WTC11 (cell line): ENCODE data around the gene PRDX6. TPM values are rescaled to one million over a fixed set of nuclear protein-coding genes. Genes with fewer than 3 reads are reported as not detected.

Source experiments
- ATAC-seq: fragments of 200-7000 bp; cut with Tn5 transposase; 2 replicates; pipeline ENCODE4 v1.10.0; 2021; ENCODE audit warnings: mild to moderate bottlenecking, moderate library complexity
- CTCF ChIA-PET: fragments of 300-600 bp; sonication (Branson Sonifier 250); formaldehyde crosslinking; loops from one replicate; lab custom pipeline; 2021; ENCODE audit warnings: antibody characterized with exemption; lab: Charles Lee
- POLR2A ChIA-PET: fragments of 350-600 bp; sonication (Branson Sonifier 250); formaldehyde crosslinking; loops from one replicate; lab custom pipeline; 2021; ENCODE audit warnings: antibody characterized with exemption; lab: Charles Lee
- DNase-seq: peaks from one replicate; pipeline ENCODE4 v3.0.0; 2021; ENCODE audit warnings: low spot score
- H3K27ac Mint-ChIP-seq: 2 replicates; pipeline ENCODE4 v1.8.0; 2021; ENCODE audit warnings: mixed read lengths
- H3K27me3 Mint-ChIP-seq: 2 replicates; pipeline ENCODE4 v1.8.0; 2021; ENCODE audit warnings: low read depth, mild to moderate bottlenecking, moderate library complexity, mixed read lengths
- H3K36me3 Mint-ChIP-seq: 2 replicates; pipeline ENCODE4 v1.8.0; 2021; ENCODE audit warnings: mixed read lengths
- H3K4me1 Mint-ChIP-seq: 2 replicates; pipeline ENCODE4 v1.8.0; 2022; ENCODE audit warnings: mixed read lengths
- H3K4me3 Mint-ChIP-seq: 2 replicates; pipeline ENCODE4 v1.8.0; 2021; ENCODE audit warnings: mild to moderate bottlenecking, moderate library complexity, mixed read lengths
- H3K9me3 Mint-ChIP-seq: 2 replicates; pipeline ENCODE4 v1.8.0; 2021; ENCODE audit warnings: mixed read lengths
- FOXP1 ChIP-seq: sonication (generic); formaldehyde crosslinking; IDR thresholded peaks from 2 replicates; pipeline ENCODE4 v1.8.0; 2022; ENCODE audit warnings: missing genetic modification reagents, mild to moderate bottlenecking, moderate library complexity, borderline replicate concordance
- JUN ChIP-seq: sonication (generic); formaldehyde crosslinking; IDR thresholded peaks from 2 replicates; pipeline ENCODE4 v1.8.0; 2023; ENCODE audit warnings: mild to moderate bottlenecking, missing genetic modification reagents
- KAT7 ChIP-seq: sonication (generic); formaldehyde crosslinking; IDR thresholded peaks from 2 replicates; pipeline ENCODE4 v1.8.1; 2023; ENCODE audit warnings: missing genetic modification reagents, mild to moderate bottlenecking, borderline replicate concordance
- MXD4 ChIP-seq: fragments of 250-450 bp; sonication (Bioruptor Pico); IDR thresholded peaks from 2 replicates; pipeline ENCODE4 v1.8.0; 2021; ENCODE audit warnings: mild to moderate bottlenecking, moderate library complexity, borderline replicate concordance
- NFATC4 ChIP-seq: fragments of 250-450 bp; sonication (Bioruptor Pico); IDR thresholded peaks from 2 replicates; pipeline ENCODE4 v1.9.0; 2021; ENCODE audit warnings: mild to moderate bottlenecking
- NFYB ChIP-seq: sonication (generic); formaldehyde crosslinking; conservative IDR thresholded peaks from 2 replicates; pipeline ENCODE4 v1.8.0; 2022; ENCODE audit warnings: low read depth, missing genetic modification reagents
- ZBTB21 ChIP-seq: sonication (generic); formaldehyde crosslinking; IDR thresholded peaks from 2 replicates; pipeline ENCODE4 v1.8.1; 2023; ENCODE audit warnings: mild to moderate bottlenecking, missing genetic modification reagents, borderline replicate concordance
- ZNF121 ChIP-seq: sonication (generic); formaldehyde crosslinking; IDR thresholded peaks from 2 replicates; pipeline ENCODE4 v1.8.0; 2023; ENCODE audit warnings: missing genetic modification reagents
- ZNF219 ChIP-seq: sonication (generic); formaldehyde crosslinking; IDR thresholded peaks from 2 replicates; pipeline ENCODE4 v1.8.0; 2023; ENCODE audit warnings: missing genetic modification reagents, mild to moderate bottlenecking, borderline replicate concordance
- ZNF423 ChIP-seq: fragments of 250-450 bp; sonication (Bioruptor Pico); IDR thresholded peaks from 2 replicates; pipeline ENCODE4 v2.1.2; 2022; ENCODE audit warnings: mild to moderate bottlenecking, moderate library complexity
- total RNA-seq: library from RNA; stranded (reverse); gene quantifications from 3 replicates; pipeline ENCODE4 v1.2.3, GENCODE V29; 2021
- TF ChIP-seq, protein P1 (sequence below): sonication (generic); formaldehyde crosslinking; IDR thresholded peaks from 2 replicates; pipeline ENCODE4 v1.8.0; 2023; ENCODE audit warnings: missing genetic modification reagents, mild to moderate bottlenecking, borderline replicate concordance
- TF ChIP-seq, protein P2 (sequence below): fragments of 250-450 bp; sonication (Bioruptor Pico); IDR thresholded peaks from 2 replicates; pipeline ENCODE4 v1.9.0; 2021; ENCODE audit warnings: mild to moderate bottlenecking
- TF ChIP-seq, protein P3 (sequence below): sonication (generic); formaldehyde crosslinking; conservative IDR thresholded peaks from 2 replicates; pipeline ENCODE4 v1.8.1; 2023; ENCODE audit warnings: mild to moderate bottlenecking, low read depth, missing genetic modification reagents, moderate library complexity
- TF ChIP-seq, protein P4 (sequence below): sonication (generic); formaldehyde crosslinking; IDR thresholded peaks from 2 replicates; pipeline ENCODE4 v1.8.0; 2022; ENCODE audit warnings: mild to moderate bottlenecking, missing genetic modification reagents
- TF ChIP-seq, protein P5 (sequence below): sonication (generic); formaldehyde crosslinking; IDR thresholded peaks from 2 replicates; pipeline ENCODE4 v1.8.1; 2023; ENCODE audit warnings: mild to moderate bottlenecking, missing genetic modification reagents, moderate library complexity
- TF ChIP-seq, protein P6 (sequence below): sonication (generic); formaldehyde crosslinking; conservative IDR thresholded peaks from 2 replicates; pipeline ENCODE4 v1.8.1; 2022; ENCODE audit warnings: mild to moderate bottlenecking, missing genetic modification reagents
- TF ChIP-seq, protein P7 (sequence below): sonication (generic); formaldehyde crosslinking; IDR thresholded peaks from 2 replicates; pipeline ENCODE4 v1.8.0; 2022; ENCODE audit warnings: mild to moderate bottlenecking, missing genetic modification reagents

The PRDX6 gene
- total RNA-seq, 1 experiment from 2014 or later: 538 TPM

DNA sequence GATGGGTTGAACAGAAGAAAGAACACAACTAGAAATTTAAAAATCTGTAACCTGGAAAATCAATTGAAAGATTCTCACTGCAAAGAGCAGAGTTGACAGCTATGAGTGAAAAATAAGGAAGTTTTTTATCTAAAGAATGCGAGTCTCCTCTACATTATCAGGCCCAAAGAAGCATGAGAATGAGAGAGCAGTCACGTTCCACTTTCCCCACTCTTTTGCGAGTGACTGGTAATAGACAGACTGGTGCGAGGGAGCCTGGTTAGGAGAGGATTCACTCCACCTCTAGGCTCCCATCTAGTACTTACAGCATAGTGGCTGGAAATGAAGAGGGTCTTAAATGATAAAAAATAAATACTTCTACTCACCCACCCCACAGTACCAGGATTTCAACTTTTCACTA lies 52.0 kb downstream of the PRDX6 start:
- POLR2A ChIA-PET: no interaction called here
- H3K36me3 Mint-ChIP-seq: no peaks in the 10 kb centered on the region
- TF ChIP-seq, protein P1, sequence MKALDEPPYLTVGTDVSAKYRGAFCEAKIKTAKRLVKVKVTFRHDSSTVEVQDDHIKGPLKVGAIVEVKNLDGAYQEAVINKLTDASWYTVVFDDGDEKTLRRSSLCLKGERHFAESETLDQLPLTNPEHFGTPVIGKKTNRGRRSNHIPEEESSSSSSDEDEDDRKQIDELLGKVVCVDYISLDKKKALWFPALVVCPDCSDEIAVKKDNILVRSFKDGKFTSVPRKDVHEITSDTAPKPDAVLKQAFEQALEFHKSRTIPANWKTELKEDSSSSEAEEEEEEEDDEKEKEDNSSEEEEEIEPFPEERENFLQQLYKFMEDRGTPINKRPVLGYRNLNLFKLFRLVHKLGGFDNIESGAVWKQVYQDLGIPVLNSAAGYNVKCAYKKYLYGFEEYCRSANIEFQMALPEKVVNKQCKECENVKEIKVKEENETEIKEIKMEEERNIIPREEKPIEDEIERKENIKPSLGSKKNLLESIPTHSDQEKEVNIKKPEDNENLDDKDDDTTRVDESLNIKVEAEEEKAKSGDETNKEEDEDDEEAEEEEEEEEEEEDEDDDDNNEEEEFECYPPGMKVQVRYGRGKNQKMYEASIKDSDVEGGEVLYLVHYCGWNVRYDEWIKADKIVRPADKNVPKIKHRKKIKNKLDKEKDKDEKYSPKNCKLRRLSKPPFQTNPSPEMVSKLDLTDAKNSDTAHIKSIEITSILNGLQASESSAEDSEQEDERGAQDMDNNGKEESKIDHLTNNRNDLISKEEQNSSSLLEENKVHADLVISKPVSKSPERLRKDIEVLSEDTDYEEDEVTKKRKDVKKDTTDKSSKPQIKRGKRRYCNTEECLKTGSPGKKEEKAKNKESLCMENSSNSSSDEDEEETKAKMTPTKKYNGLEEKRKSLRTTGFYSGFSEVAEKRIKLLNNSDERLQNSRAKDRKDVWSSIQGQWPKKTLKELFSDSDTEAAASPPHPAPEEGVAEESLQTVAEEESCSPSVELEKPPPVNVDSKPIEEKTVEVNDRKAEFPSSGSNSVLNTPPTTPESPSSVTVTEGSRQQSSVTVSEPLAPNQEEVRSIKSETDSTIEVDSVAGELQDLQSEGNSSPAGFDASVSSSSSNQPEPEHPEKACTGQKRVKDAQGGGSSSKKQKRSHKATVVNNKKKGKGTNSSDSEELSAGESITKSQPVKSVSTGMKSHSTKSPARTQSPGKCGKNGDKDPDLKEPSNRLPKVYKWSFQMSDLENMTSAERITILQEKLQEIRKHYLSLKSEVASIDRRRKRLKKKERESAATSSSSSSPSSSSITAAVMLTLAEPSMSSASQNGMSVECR (CRISPR knock-in tag): no peak
- TF ChIP-seq, protein P2, sequence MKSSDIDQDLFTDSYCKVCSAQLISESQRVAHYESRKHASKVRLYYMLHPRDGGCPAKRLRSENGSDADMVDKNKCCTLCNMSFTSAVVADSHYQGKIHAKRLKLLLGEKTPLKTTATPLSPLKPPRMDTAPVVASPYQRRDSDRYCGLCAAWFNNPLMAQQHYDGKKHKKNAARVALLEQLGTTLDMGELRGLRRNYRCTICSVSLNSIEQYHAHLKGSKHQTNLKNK (CRISPR knock-in tag): no peak
- TF ChIP-seq, protein P3, sequence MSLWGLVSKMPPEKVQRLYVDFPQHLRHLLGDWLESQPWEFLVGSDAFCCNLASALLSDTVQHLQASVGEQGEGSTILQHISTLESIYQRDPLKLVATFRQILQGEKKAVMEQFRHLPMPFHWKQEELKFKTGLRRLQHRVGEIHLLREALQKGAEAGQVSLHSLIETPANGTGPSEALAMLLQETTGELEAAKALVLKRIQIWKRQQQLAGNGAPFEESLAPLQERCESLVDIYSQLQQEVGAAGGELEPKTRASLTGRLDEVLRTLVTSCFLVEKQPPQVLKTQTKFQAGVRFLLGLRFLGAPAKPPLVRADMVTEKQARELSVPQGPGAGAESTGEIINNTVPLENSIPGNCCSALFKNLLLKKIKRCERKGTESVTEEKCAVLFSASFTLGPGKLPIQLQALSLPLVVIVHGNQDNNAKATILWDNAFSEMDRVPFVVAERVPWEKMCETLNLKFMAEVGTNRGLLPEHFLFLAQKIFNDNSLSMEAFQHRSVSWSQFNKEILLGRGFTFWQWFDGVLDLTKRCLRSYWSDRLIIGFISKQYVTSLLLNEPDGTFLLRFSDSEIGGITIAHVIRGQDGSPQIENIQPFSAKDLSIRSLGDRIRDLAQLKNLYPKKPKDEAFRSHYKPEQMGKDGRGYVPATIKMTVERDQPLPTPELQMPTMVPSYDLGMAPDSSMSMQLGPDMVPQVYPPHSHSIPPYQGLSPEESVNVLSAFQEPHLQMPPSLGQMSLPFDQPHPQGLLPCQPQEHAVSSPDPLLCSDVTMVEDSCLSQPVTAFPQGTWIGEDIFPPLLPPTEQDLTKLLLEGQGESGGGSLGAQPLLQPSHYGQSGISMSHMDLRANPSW: no peak
- no peak for TF ChIP-seq FOXP1 (CRISPR knock-in tag)
- TF ChIP-seq NFYB (CRISPR knock-in tag): no peak
- TF ChIP-seq JUN (CRISPR knock-in tag): no peak
- no peak for TF ChIP-seq MXD4 (CRISPR knock-in tag)
- TF ChIP-seq ZNF219 (CRISPR knock-in tag): no peak
- TF ChIP-seq KAT7 (CRISPR knock-in tag): no peak
- TF ChIP-seq, all 79 proteins: peak for 0
- Mint-ChIP-seq H3K27ac (no peak overlapping the region; the same call in 1 of the 2 replicates), H3K4me1 (peaks cover 49% of the 10 kb centered on the region), H3K9me3 (no peaks in the 10 kb centered on the region), H3K27me3 (no peaks in the 10 kb centered on the region), H3K4me3 (no peak overlapping the region)
- CTCF ChIA-PET: no interaction called here
- ATAC-seq (peak; percentile 57), DNase-seq (no peak)

DNA sequence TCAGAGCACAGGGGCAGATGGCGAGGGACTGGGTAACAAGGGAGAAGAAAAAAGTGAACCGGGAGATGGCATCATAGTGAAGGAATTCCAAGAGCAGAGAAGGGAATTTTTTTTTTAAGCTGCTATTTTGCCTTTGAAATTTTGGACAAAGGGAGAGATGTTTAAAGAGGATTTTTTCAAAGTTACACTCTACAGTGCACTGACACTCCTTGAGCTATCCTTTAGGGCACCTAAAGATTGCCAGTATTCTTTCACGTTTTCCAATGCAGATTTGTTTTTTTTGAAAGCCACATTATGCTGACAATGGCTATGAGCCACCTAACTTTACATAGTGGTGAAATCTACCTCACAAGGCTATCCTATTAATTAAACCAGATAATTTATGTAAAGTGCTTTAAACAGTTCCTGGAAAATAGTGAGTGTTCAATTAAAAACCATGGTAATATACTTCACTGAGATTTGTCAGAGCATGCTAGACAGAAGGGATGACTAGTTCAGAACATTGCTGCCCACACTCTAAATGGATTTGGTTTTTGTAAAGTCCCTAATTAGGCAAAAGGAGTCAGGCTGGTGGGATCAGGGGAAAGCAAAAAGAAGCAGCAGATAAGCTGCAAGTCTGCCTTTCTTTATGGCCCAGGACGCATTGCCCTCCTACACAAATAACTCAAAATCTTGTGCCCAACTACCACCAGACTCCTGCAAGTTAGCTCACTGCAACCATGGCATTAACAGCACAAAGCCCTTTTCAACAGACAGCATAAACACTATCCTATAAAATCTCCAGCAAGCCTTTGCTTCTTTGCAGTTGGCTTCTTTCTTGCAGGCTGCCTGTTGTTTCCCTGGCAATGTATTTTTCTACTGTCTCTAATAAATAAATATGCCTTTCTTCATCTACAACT lies 53.9 kb downstream of the PRDX6 start:
- no peaks in the 10 kb centered on the region for H3K9me3 Mint-ChIP-seq
- ATAC-seq: peak; percentile 49
- H3K36me3 Mint-ChIP-seq: no peaks in the 10 kb centered on the region
- peaks cover 49% of the 10 kb centered on the region for H3K4me1 Mint-ChIP-seq
- ChIA-PET POLR2A (interaction anchor here (0.7 kb wide), 1 partner anchor 236 kb away, joined by 3 read pairs; no protein-coding TSS in a partner anchor), CTCF (no interaction called here)
- H3K4me3 Mint-ChIP-seq: no peak overlapping the region
- H3K27me3 Mint-ChIP-seq: no peaks in the 10 kb centered on the region
- TF ChIP-seq, protein P4, sequence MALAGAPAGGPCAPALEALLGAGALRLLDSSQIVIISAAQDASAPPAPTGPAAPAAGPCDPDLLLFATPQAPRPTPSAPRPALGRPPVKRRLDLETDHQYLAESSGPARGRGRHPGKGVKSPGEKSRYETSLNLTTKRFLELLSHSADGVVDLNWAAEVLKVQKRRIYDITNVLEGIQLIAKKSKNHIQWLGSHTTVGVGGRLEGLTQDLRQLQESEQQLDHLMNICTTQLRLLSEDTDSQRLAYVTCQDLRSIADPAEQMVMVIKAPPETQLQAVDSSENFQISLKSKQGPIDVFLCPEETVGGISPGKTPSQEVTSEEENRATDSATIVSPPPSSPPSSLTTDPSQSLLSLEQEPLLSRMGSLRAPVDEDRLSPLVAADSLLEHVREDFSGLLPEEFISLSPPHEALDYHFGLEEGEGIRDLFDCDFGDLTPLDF (CRISPR knock-in tag): no peak
- TF ChIP-seq ZNF121 (CRISPR knock-in tag): 0 out of 2 replicates have a peak, but pooled peaks have one; percentile 40
- H3K27ac Mint-ChIP-seq: peak overlapping the region; percentile 37; the same call in 1 of the 2 replicates
- DNase-seq: no peak

DNA sequence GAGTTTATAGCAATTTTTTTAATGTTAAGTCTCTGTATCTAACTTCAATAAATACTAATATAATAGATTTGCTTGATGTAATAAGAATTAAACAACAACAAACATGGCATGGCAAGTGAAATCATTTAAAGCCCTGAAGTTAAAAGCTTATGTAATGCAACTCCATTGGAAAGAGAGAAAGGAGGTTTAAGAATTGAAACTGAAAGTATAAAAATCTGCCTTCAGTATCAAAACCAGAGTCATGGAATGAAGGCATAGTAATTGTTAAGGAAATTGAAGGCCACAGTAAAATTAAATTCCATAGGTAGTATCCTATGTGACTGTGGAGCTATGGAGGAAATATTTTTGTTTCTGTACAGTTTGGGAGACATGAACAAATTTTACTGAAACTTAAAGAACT lies 55.1 kb downstream of the PRDX6 start:
- H3K27ac Mint-ChIP-seq: no peak overlapping the region
- TF ChIP-seq NFATC4 (CRISPR knock-in tag) (no peak), ZNF423 (CRISPR knock-in tag) (no peak), MXD4 (CRISPR knock-in tag) (no peak), ZBTB21 (CRISPR knock-in tag) (no peak), ZNF219 (CRISPR knock-in tag) (no peak)
- TF ChIP-seq, protein P5, sequence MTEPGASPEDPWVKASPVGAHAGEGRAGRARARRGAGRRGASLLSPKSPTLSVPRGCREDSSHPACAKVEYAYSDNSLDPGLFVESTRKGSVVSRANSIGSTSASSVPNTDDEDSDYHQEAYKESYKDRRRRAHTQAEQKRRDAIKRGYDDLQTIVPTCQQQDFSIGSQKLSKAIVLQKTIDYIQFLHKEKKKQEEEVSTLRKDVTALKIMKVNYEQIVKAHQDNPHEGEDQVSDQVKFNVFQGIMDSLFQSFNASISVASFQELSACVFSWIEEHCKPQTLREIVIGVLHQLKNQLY (CRISPR knock-in tag): no peak
- TF ChIP-seq, protein P6, sequence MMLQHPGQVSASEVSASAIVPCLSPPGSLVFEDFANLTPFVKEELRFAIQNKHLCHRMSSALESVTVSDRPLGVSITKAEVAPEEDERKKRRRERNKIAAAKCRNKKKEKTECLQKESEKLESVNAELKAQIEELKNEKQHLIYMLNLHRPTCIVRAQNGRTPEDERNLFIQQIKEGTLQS (CRISPR knock-in tag): no peak
- TF ChIP-seq, protein P7, sequence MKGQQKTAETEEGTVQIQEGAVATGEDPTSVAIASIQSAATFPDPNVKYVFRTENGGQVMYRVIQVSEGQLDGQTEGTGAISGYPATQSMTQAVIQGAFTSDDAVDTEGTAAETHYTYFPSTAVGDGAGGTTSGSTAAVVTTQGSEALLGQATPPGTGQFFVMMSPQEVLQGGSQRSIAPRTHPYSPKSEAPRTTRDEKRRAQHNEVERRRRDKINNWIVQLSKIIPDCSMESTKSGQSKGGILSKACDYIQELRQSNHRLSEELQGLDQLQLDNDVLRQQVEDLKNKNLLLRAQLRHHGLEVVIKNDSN (CRISPR knock-in tag): no peak

More for the DNA sequence above, 55.1 kb downstream of the PRDX6 start:
- Mint-ChIP-seq H3K36me3 (no peaks in the 10 kb centered on the region), H3K4me1 (peaks cover 47% of the 10 kb centered on the region), H3K4me3 (no peak overlapping the region), H3K27me3 (no peaks in the 10 kb centered on the region), H3K9me3 (no peaks in the 10 kb centered on the region)
- ChIA-PET CTCF (no interaction called here), POLR2A (no interaction called here)
- ATAC-seq (no peak), DNase-seq (no peak)
